WTC11 (cell line): ENCODE results near the gene CCR5.

Source experiments
- USF1 ChIP-seq: sonication (generic); formaldehyde crosslinking; IDR thresholded peaks from 2 replicates; pipeline ENCODE4 v1.8.0; 2022; ENCODE audit warnings: mild to moderate bottlenecking, missing genetic modification reagents
- TF ChIP-seq, protein P1 (sequence below): fragments of 200-600 bp; IDR thresholded peaks from 2 replicates; pipeline ENCODE4 v1.8.0; 2022; ENCODE audit warnings: antibody characterized with exemption

- TF ChIP-seq, protein P1, sequence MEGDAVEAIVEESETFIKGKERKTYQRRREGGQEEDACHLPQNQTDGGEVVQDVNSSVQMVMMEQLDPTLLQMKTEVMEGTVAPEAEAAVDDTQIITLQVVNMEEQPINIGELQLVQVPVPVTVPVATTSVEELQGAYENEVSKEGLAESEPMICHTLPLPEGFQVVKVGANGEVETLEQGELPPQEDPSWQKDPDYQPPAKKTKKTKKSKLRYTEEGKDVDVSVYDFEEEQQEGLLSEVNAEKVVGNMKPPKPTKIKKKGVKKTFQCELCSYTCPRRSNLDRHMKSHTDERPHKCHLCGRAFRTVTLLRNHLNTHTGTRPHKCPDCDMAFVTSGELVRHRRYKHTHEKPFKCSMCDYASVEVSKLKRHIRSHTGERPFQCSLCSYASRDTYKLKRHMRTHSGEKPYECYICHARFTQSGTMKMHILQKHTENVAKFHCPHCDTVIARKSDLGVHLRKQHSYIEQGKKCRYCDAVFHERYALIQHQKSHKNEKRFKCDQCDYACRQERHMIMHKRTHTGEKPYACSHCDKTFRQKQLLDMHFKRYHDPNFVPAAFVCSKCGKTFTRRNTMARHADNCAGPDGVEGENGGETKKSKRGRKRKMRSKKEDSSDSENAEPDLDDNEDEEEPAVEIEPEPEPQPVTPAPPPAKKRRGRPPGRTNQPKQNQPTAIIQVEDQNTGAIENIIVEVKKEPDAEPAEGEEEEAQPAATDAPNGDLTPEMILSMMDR, result no peak
- no peak for TF ChIP-seq USF1 (CRISPR knock-in tag)
Measured at GRCh38 chr3:46325645-46326300, 45.0 kb upstream of the CCR5 start.
